ENCODE measurements around the gene UBR4. TPM values are rescaled to one million over a fixed set of nuclear protein-coding genes. Genes with fewer than 3 reads are reported as not detected.

The UBR4 gene
- total RNA-seq, 2 donors from 2014 or later, result 148 to 151 TPM

DNA sequence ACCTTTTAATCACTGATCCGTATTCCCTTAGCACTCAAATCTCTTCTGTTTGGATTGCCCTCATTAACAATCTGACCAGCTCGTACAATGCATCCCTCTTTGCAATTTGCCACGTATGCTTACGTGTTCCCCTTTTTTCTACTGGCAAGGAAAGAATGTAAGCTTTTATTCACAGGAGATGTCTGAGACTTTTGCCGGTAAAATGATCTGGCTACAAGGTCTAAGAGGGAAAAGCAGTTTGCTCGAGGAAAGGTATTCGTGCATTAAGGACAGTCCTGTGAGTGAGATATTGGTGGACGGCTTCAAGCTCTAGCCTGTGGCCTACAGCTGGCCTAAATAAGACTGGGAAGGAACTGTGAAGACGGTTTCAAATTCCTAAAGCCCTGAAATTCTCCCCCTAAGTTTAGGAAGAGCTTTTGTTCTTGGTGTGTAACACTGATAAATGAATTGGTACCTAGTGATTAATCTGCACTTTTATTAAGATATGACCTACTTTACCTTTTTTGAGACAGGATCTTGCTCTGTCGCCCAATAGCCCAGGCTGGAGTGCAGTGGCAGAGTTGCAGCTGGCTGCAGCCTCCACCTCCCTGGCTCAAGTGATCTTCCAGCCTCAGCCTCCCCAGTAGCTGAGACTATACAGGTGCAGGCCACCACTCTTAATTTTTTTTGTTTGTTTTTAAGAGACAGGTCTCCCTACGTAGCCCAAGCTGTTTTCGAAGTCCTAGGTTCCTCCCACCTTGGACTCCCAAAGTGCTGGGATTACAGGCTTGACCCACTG lies 895 bp upstream of the UBR4 start:
- DNase-seq, result no peak
- TF ChIP-seq, protein P1, sequence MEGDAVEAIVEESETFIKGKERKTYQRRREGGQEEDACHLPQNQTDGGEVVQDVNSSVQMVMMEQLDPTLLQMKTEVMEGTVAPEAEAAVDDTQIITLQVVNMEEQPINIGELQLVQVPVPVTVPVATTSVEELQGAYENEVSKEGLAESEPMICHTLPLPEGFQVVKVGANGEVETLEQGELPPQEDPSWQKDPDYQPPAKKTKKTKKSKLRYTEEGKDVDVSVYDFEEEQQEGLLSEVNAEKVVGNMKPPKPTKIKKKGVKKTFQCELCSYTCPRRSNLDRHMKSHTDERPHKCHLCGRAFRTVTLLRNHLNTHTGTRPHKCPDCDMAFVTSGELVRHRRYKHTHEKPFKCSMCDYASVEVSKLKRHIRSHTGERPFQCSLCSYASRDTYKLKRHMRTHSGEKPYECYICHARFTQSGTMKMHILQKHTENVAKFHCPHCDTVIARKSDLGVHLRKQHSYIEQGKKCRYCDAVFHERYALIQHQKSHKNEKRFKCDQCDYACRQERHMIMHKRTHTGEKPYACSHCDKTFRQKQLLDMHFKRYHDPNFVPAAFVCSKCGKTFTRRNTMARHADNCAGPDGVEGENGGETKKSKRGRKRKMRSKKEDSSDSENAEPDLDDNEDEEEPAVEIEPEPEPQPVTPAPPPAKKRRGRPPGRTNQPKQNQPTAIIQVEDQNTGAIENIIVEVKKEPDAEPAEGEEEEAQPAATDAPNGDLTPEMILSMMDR (conservative IDR thresholded peaks at IDR 0.05), result no peak

DNA sequence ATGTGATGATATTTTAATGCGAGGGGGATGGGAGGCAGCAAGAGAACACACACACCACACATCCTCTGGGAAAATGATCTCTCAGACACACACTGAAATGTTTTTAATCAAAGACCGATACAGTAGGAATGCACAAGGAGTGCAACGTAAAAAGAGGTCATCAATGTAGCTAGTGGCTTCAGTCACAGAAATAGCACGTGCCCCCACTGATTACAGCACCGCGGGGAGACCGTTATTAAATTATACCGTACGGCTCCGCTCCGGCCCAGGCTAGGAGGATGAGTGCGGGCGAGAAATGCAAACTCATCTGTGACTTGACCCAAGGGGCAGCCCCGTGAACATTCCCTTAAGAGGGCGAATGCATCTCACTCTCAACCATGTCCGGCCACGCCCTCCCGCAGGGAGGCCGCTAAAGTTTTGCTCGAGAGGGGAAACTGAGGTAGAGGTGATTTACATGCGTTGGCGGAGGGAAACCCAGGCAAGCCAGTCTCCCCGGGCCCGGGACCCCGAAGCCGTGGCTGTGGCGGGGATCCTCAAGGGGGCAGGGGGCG lies 552 bp downstream of the UBR4 start:
- peak overlapping the region; percentile 96 for H3K27ac Mint-ChIP-seq
- H3K4me3 Mint-ChIP-seq, result peak overlapping the region; percentile 90
- DNase-seq, result no peak
- no peaks in the 10 kb centered on the region for H3K9me3 ChIP-seq (ENCODE audit: control insufficient read depth, low read length)
- peak overlapping the region; percentile 94 for H3K9ac ChIP-seq (ENCODE audit: extremely low read depth, low read length, poor library complexity, severe bottlenecking)
- peak overlapping the region; percentile 90 for H3K27ac ChIP-seq (ENCODE audit: low read depth, low read length)
- H3K9me3 Mint-ChIP-seq, result no peaks in the 10 kb centered on the region
- TF ChIP-seq, protein P1 (conservative IDR thresholded peaks at IDR 0.05), result no peak
- peaks cover 36% of the 10 kb centered on the region for H3K36me3 ChIP-seq (ENCODE audit: control insufficient read depth, insufficient read depth, low read length)
- peaks cover 9% of the 10 kb centered on the region for H3K36me3 Mint-ChIP-seq (ENCODE audit: low read depth)
- 0 to 2% methylated on average over 19 to 27 of the region's 28 CpGs for WGBS, 2 experiments (ENCODE audit: insufficient coverage in 1 of 2, insufficient read length in 1 of 2)
- peaks cover 24% of the 10 kb centered on the region for H3K4me1 Mint-ChIP-seq
- H3K4me1 ChIP-seq (ENCODE audit: control insufficient read depth, insufficient read depth, low read length), result peaks cover 5% of the 10 kb centered on the region
- peak overlapping the region; percentile 95 for H3K4me3 ChIP-seq (ENCODE audit: low read length)
- H3K27me3 ChIP-seq (ENCODE audit: control insufficient read depth, insufficient read depth, low read length, poor library complexity, severe bottlenecking), result no peaks in the 10 kb centered on the region
- H3K27me3 Mint-ChIP-seq (ENCODE audit: insufficient read depth), result no peaks in the 10 kb centered on the region

More for the DNA sequence above, 895 bp upstream of the UBR4 start:
- Histone ChIP-seq H3K4me3 (ENCODE audit: low read length) (peak overlapping the region; percentile 95), H3K36me3 (ENCODE audit: control insufficient read depth, insufficient read depth, low read length) (peaks cover 33% of the 10 kb centered on the region), H3K9me3 (ENCODE audit: control insufficient read depth, low read length) (no peaks in the 10 kb centered on the region), H3K27me3 (ENCODE audit: control insufficient read depth, insufficient read depth, low read length, poor library complexity, severe bottlenecking) (no peaks in the 10 kb centered on the region), H3K27ac (ENCODE audit: low read depth, low read length) (peak overlapping the region; percentile 90), H3K4me1 (ENCODE audit: control insufficient read depth, insufficient read depth, low read length) (peaks cover 5% of the 10 kb centered on the region), H3K9ac (ENCODE audit: extremely low read depth, low read length, poor library complexity, severe bottlenecking) (peak overlapping the region; percentile 94)
- Mint-ChIP-seq H3K4me1 (peaks cover 24% of the 10 kb centered on the region), H3K9me3 (no peaks in the 10 kb centered on the region), H3K4me3 (peak overlapping the region; percentile 90), H3K27ac (peak overlapping the region; percentile 99), H3K36me3 (ENCODE audit: low read depth) (peaks cover 16% of the 10 kb centered on the region), H3K27me3 (ENCODE audit: insufficient read depth) (no peaks in the 10 kb centered on the region)
- WGBS, 2 experiments (ENCODE audit: insufficient coverage in 1 of 2, insufficient read length in 1 of 2), result 26 to 31% methylated on average over 8 to 12 of the region's 12 CpGs

DNA sequence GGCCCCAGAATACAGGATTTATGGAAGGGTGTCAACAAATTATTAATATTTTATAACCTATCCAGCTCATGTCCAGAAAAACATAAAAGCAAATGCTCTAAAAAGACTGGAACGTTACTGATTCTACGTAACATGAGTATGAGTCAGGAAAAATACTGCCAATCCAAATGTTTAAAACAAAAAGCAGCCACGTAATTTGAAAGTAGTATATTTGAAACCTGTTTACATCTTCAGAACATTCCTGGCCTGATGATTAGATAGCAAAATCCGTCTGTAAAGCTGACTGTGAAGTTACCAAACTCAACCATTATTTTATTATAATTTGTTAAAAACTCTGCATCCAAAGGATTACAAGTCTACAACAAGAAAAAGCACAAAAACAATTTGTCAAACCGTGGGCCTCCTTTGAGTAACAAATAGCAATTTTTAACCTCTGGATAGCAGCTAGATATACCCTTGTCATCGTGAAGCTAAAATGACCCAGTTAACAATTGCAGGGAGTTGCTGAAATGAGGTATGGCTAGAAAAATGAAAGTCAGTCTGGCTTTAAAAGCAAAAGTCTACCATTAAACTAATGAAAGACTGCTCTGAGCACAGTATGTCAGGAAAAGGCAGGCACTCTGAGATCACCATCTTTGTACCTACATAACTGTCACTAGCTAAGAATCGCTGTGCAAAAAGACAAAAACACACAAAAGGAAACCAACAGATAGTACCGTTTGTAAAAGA lies 1.2 kb downstream of the UBR4 start:
- peaks cover 24% of the 10 kb centered on the region for H3K4me1 Mint-ChIP-seq
- peak overlapping the region; percentile 90 for H3K4me3 Mint-ChIP-seq

More for the DNA sequence above, 1.2 kb downstream of the UBR4 start:
- no peaks in the 10 kb centered on the region for H3K27me3 Mint-ChIP-seq (ENCODE audit: insufficient read depth)
- Histone ChIP-seq H3K27ac (ENCODE audit: low read depth, low read length) (peak overlapping the region; percentile 90), H3K9ac (ENCODE audit: extremely low read depth, low read length, poor library complexity, severe bottlenecking) (peak overlapping the region; percentile 94), H3K4me1 (ENCODE audit: control insufficient read depth, insufficient read depth, low read length) (peaks cover 5% of the 10 kb centered on the region), H3K4me3 (ENCODE audit: low read length) (peak overlapping the region; percentile 95), H3K36me3 (ENCODE audit: control insufficient read depth, insufficient read depth, low read length) (peaks cover 30% of the 10 kb centered on the region), H3K9me3 (ENCODE audit: control insufficient read depth, low read length) (no peaks in the 10 kb centered on the region), H3K27me3 (ENCODE audit: control insufficient read depth, insufficient read depth, low read length, poor library complexity, severe bottlenecking) (no peaks in the 10 kb centered on the region)
- no peak for DNase-seq
- H3K36me3 Mint-ChIP-seq (ENCODE audit: low read depth), result peaks cover 5% of the 10 kb centered on the region
- H3K9me3 Mint-ChIP-seq, result no peaks in the 10 kb centered on the region
- peak overlapping the region; percentile 96 for H3K27ac Mint-ChIP-seq
- TF ChIP-seq, protein P1 (conservative IDR thresholded peaks at IDR 0.05), result no peak
- WGBS, 2 experiments (ENCODE audit: insufficient coverage in 1 of 2, insufficient read length in 1 of 2), result 54 to 69% methylated on average over 6 to 7 of the region's 8 CpGs
